ENCODE measurements around the gene FAM236D. TPM values are rescaled to one million over a fixed set of nuclear protein-coding genes. Genes with fewer than 3 reads are reported as not detected.
"Not testable (repeated sequence)": the region's sequence is repeated elsewhere in the genome, so short reads cannot be mapped to it uniquely, and the experiment has no call there.

The FAM236D gene
- not detected for total RNA-seq (2013)
- polyA plus RNA-seq (not detected), polyA minus RNA-seq (not detected in 2 replicates), total RNA-seq (0 reads per million in 11 experiments)

GRCh38 chrX:72808110-72808509 is at the start of gene FAM236D:
Gene FAM236D (minus strand): TSS chrX:72808210. CDS start chrX:72808110, 100 bp downstream.
- H3K27ac Mint-ChIP-seq; H3K9me3 Mint-ChIP-seq; H4K20me1 ChIP-seq (ENCODE audit: insufficient read depth, low read length); H3K4me3 Mint-ChIP-seq; H2AFZ ChIP-seq (ENCODE audit: insufficient read depth, low read depth, low read length, poor library complexity, severe bottlenecking); H3K9me3 ChIP-seq (replicated peaks in 1 of 2; ENCODE audit: control insufficient read depth in 1 of 2, insufficient read depth in 1 of 2, low read length in 2 of 2); DNase-seq; H3K79me2 ChIP-seq (ENCODE audit: insufficient read depth, low read length); H3K36me3 ChIP-seq (replicated peaks in 1 of 2; ENCODE audit: control insufficient read depth in 1 of 2, insufficient read depth in 2 of 2, low read length in 2 of 2); intact Hi-C loops (cut with micrococcal nuclease); H3K27ac ChIP-seq (ENCODE audit: low read depth in 1 of 2, low read length in 2 of 2); H3K9ac ChIP-seq (ENCODE audit: insufficient read depth, low read length, poor library complexity, severe bottlenecking); H3K4me1 Mint-ChIP-seq; H3K4me3 ChIP-seq (replicated peaks in 1 of 3; ENCODE audit: low read depth in 2 of 3, low read length in 3 of 3); H3K36me3 Mint-ChIP-seq; H3K4me2 ChIP-seq (replicated peaks; ENCODE audit: extremely low read depth, low read length, poor library complexity, severe bottlenecking); H3K27me3 Mint-ChIP-seq (ENCODE audit: low read depth in 3 of 3); H3K4me1 ChIP-seq (ENCODE audit: control insufficient read depth in 1 of 2, insufficient read depth in 2 of 2, low read length in 2 of 2); H3K27me3 ChIP-seq (ENCODE audit: control insufficient read depth in 2 of 2, insufficient read depth in 2 of 2, low read length in 2 of 2): not testable (repeated sequence)
- no CpG with 5 or more reads among the region's 13 CpGs for WGBS (ENCODE audit: insufficient coverage)

- H3K4me1 ChIP-seq (ENCODE audit: control insufficient read depth in 1 of 2, insufficient read depth in 2 of 2, low read length in 2 of 2); DNase-seq; H3K9me3 Mint-ChIP-seq; H3K27me3 Mint-ChIP-seq (ENCODE audit: low read depth in 3 of 3); H3K9ac ChIP-seq (ENCODE audit: insufficient read depth, low read length, poor library complexity, severe bottlenecking); intact Hi-C loops (cut with micrococcal nuclease); H3K36me3 ChIP-seq (replicated peaks in 1 of 2; ENCODE audit: control insufficient read depth in 1 of 2, insufficient read depth in 2 of 2, low read length in 2 of 2); H3K4me3 ChIP-seq (replicated peaks in 1 of 3; ENCODE audit: low read depth in 2 of 3, low read length in 3 of 3); H3K36me3 Mint-ChIP-seq; H2AFZ ChIP-seq (ENCODE audit: insufficient read depth, low read depth, low read length, poor library complexity, severe bottlenecking); H3K4me2 ChIP-seq (replicated peaks; ENCODE audit: extremely low read depth, low read length, poor library complexity, severe bottlenecking); H4K20me1 ChIP-seq (ENCODE audit: insufficient read depth, low read length); H3K27ac Mint-ChIP-seq; H3K27me3 ChIP-seq (ENCODE audit: control insufficient read depth in 2 of 2, insufficient read depth in 2 of 2, low read length in 2 of 2); H3K9me3 ChIP-seq (replicated peaks in 1 of 2; ENCODE audit: control insufficient read depth in 1 of 2, insufficient read depth in 1 of 2, low read length in 2 of 2); H3K4me3 Mint-ChIP-seq; H3K27ac ChIP-seq (ENCODE audit: low read depth in 1 of 2, low read length in 2 of 2); H3K4me1 Mint-ChIP-seq; H3K79me2 ChIP-seq (ENCODE audit: insufficient read depth, low read length): not testable (repeated sequence)
- no CpG with 5 or more reads among the region's 2 CpGs for WGBS (ENCODE audit: insufficient coverage)
Measured at GRCh38 chrX:72837532-72837931, 29.5 kb upstream of the FAM236D start.

GRCh38 chrX:72830701-72831100 is 22.7 kb upstream of the FAM236D start:
- H3K27ac ChIP-seq (ENCODE audit: low read depth in 1 of 2, low read length in 2 of 2); H3K27me3 Mint-ChIP-seq (ENCODE audit: low read depth in 3 of 3); H4K20me1 ChIP-seq (ENCODE audit: insufficient read depth, low read length); H3K27me3 ChIP-seq (ENCODE audit: control insufficient read depth in 2 of 2, insufficient read depth in 2 of 2, low read length in 2 of 2); H3K4me1 ChIP-seq (ENCODE audit: control insufficient read depth in 1 of 2, insufficient read depth in 2 of 2, low read length in 2 of 2); intact Hi-C loops (cut with micrococcal nuclease); H3K9me3 Mint-ChIP-seq; H3K4me1 Mint-ChIP-seq; H3K79me2 ChIP-seq (ENCODE audit: insufficient read depth, low read length); H3K4me3 ChIP-seq (replicated peaks in 1 of 3; ENCODE audit: low read depth in 2 of 3, low read length in 3 of 3); H3K9ac ChIP-seq (ENCODE audit: insufficient read depth, low read length, poor library complexity, severe bottlenecking); H3K36me3 ChIP-seq (replicated peaks in 1 of 2; ENCODE audit: control insufficient read depth in 1 of 2, insufficient read depth in 2 of 2, low read length in 2 of 2); H3K4me2 ChIP-seq (replicated peaks; ENCODE audit: extremely low read depth, low read length, poor library complexity, severe bottlenecking); H3K27ac Mint-ChIP-seq; H3K9me3 ChIP-seq (replicated peaks in 1 of 2; ENCODE audit: control insufficient read depth in 1 of 2, insufficient read depth in 1 of 2, low read length in 2 of 2); H2AFZ ChIP-seq (ENCODE audit: insufficient read depth, low read depth, low read length, poor library complexity, severe bottlenecking); H3K4me3 Mint-ChIP-seq; H3K36me3 Mint-ChIP-seq; DNase-seq: not testable (repeated sequence)
- no CpG with 5 or more reads among the region's 13 CpGs for WGBS (ENCODE audit: insufficient coverage)

GRCh38 chrX:72790390-72790789 is 17.6 kb downstream of the FAM236D start:
- H3K4me2 ChIP-seq (replicated peaks; ENCODE audit: extremely low read depth, low read length, poor library complexity, severe bottlenecking); H3K36me3 ChIP-seq (replicated peaks in 1 of 2; ENCODE audit: control insufficient read depth in 1 of 2, insufficient read depth in 2 of 2, low read length in 2 of 2); H3K4me3 Mint-ChIP-seq; intact Hi-C loops (cut with micrococcal nuclease); H3K36me3 Mint-ChIP-seq; H3K9me3 Mint-ChIP-seq; DNase-seq; H3K27ac Mint-ChIP-seq; H3K27me3 Mint-ChIP-seq (ENCODE audit: low read depth in 3 of 3); H2AFZ ChIP-seq (ENCODE audit: insufficient read depth, low read depth, low read length, poor library complexity, severe bottlenecking); H3K27ac ChIP-seq (ENCODE audit: low read depth in 1 of 2, low read length in 2 of 2); H3K9ac ChIP-seq (ENCODE audit: insufficient read depth, low read length, poor library complexity, severe bottlenecking); H3K4me1 Mint-ChIP-seq; H3K4me1 ChIP-seq (ENCODE audit: control insufficient read depth in 1 of 2, insufficient read depth in 2 of 2, low read length in 2 of 2); H3K27me3 ChIP-seq (ENCODE audit: control insufficient read depth in 2 of 2, insufficient read depth in 2 of 2, low read length in 2 of 2); H3K4me3 ChIP-seq (replicated peaks in 1 of 3; ENCODE audit: low read depth in 2 of 3, low read length in 3 of 3); H4K20me1 ChIP-seq (ENCODE audit: insufficient read depth, low read length); H3K79me2 ChIP-seq (ENCODE audit: insufficient read depth, low read length); H3K9me3 ChIP-seq (replicated peaks in 1 of 2; ENCODE audit: control insufficient read depth in 1 of 2, insufficient read depth in 1 of 2, low read length in 2 of 2): not testable (repeated sequence)
- whole genome bisulfite sequencing (ENCODE audit: insufficient coverage): no CpG with 5 or more reads among the region's 3 CpGs
